LNCaP clone FGC (cell line): ENCODE data around the gene EPS8L3.

ENCODE experiments used
- DNase-seq: peaks from one replicate; pipeline ENCODE4 v3.0.0-alpha.2; 2011; ENCODE audit warnings: low read depth
- H3K4me3 ChIP-seq: 2 replicates; pipeline ENCODE4 v1.5.1; 2011; ENCODE audit warnings: mild to moderate bottlenecking, low read depth, low read length, control low read depth
- CTCF ChIP-seq: IDR thresholded peaks from 2 replicates; pipeline ENCODE4 v1.5.1; 2012; ENCODE audit warnings: mild to moderate bottlenecking; ENCODE audit not compliant: control insufficient read depth, insufficient read depth; ENCODE audit errors: extremely low read depth

Gene EPS8L3

GRCh38 chr1:109787845-109788601, 24.3 kb upstream of the EPS8L3 start:
- DNase-seq, result no peak
- TF ChIP-seq CTCF, result no peak
- no peak overlapping the region for H3K4me3 ChIP-seq

- no peak for DNase-seq
- no peak for TF ChIP-seq CTCF
- H3K4me3 ChIP-seq, result no peak overlapping the region
These were observed 23.6 kb upstream of the EPS8L3 start for GRCh38 chr1:109787211-109787844.

- TF ChIP-seq CTCF, result no peak
- no peak overlapping the region for H3K4me3 ChIP-seq
- DNase-seq, result no peak
These were observed 22.9 kb upstream of the EPS8L3 start for GRCh38 chr1:109786531-109787021.

GRCh38 chr1:109786112-109786480, 22.4 kb upstream of the EPS8L3 start:
- H3K4me3 ChIP-seq, result no peak overlapping the region
- TF ChIP-seq CTCF, result no peak
- DNase-seq, result no peak

- TF ChIP-seq CTCF, result no peak
- DNase-seq, result no peak
- H3K4me3 ChIP-seq, result no peak overlapping the region
These were observed 21.9 kb upstream of the EPS8L3 start for GRCh38 chr1:109785446-109786111.

GRCh38 chr1:109784551-109785252, 21.0 kb upstream of the EPS8L3 start:
- no peak for TF ChIP-seq CTCF
- no peak for DNase-seq
- no peak overlapping the region for H3K4me3 ChIP-seq
